Ascending aorta (tissue), 2 donors: Measurements from ENCODE around the gene LRRN4. TPM values are rescaled to one million over a fixed set of nuclear protein-coding genes. Genes with fewer than 3 reads are reported as not detected.

ENCODE experiments used
- DNase-seq, 2 donors: peaks; one replicate each; pipeline ENCODE4 v3.0.0-alpha.2; 2019; ENCODE audit warnings: low spot score in 2 of 2
- H3K27ac ChIP-seq, 2 donors: fragments of 200-600 bp; sonication (generic); one replicate each; pipeline ENCODE4 v1.5.1; 2016 to 2017; ENCODE audit warnings: mild to moderate bottlenecking in 1 of 2
- H3K27me3 ChIP-seq: fragments of 200-600 bp; sonication (generic); one replicate; pipeline ENCODE4 v1.5.1; 2017
- H3K36me3 ChIP-seq, 2 donors: fragments of 200-600 bp; sonication (generic); one replicate each; pipeline ENCODE4 v1.5.1; 2016
- H3K4me1 ChIP-seq, 2 donors: fragments of 200-600 bp; sonication (generic); one replicate each; pipeline ENCODE4 v1.5.1; 2016 to 2017; ENCODE audit warnings: mild to moderate bottlenecking in 1 of 2
- H3K4me3 ChIP-seq, 2 donors: fragments of 200-600 bp; sonication (generic); one replicate each; pipeline ENCODE4 v1.5.1; 2016 to 2017; ENCODE audit warnings: mild to moderate bottlenecking in 1 of 2
- H3K9me3 ChIP-seq, 2 donors: fragments of 200-600 bp; sonication (generic); one replicate each; pipeline ENCODE4 v1.5.1; 2016
- intact Hi-C: fragments of 100-400 bp; cut with DNase I; formaldehyde crosslinking; loops from one replicate; pipeline ENCODE4 v1.15.1; 2023
- total RNA-seq: library from RNA; depleted of rRNA; stranded (reverse); fragments of >200 nt; gene quantifications from one replicate; pipeline ENCODE4 v1.1.0, GENCODE V29; 2016
- TF ChIP-seq, protein P1 (sequence below), 3 experiments: fragments of 200-600 bp in 2 of 3; fragments of 450-650 bp in 1 of 3; sonication (generic) in 2 of 3; IDR thresholded peaks; one replicate each; pipeline ENCODE4 v1.5.1; 2016 to 2019; ENCODE audit warnings: antibody characterized with exemption in 3 of 3, mild to moderate bottlenecking in 1 of 3, moderate library complexity in 1 of 3

LRRN4 gene
- total RNA-seq, 1 donor from 2014 or later = not detected

GRCh38 chr20:6070829-6071695 lies 17.2 kb upstream of the LRRN4 start:
- no peak for DNase-seq
- Histone ChIP-seq H3K27ac (no peak overlapping the region), H3K9me3 (no peaks in the 10 kb centered on the region), H3K36me3 (no peaks in the 10 kb centered on the region), H3K27me3 (no peaks in the 10 kb centered on the region), H3K4me1 (no peaks in the 10 kb centered on the region), H3K4me3 (no peak overlapping the region)
- intact Hi-C loops = no loop called here
- TF ChIP-seq, protein P1, sequence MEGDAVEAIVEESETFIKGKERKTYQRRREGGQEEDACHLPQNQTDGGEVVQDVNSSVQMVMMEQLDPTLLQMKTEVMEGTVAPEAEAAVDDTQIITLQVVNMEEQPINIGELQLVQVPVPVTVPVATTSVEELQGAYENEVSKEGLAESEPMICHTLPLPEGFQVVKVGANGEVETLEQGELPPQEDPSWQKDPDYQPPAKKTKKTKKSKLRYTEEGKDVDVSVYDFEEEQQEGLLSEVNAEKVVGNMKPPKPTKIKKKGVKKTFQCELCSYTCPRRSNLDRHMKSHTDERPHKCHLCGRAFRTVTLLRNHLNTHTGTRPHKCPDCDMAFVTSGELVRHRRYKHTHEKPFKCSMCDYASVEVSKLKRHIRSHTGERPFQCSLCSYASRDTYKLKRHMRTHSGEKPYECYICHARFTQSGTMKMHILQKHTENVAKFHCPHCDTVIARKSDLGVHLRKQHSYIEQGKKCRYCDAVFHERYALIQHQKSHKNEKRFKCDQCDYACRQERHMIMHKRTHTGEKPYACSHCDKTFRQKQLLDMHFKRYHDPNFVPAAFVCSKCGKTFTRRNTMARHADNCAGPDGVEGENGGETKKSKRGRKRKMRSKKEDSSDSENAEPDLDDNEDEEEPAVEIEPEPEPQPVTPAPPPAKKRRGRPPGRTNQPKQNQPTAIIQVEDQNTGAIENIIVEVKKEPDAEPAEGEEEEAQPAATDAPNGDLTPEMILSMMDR (IDR thresholded peaks at IDR 0.05) = no peak

DNA sequence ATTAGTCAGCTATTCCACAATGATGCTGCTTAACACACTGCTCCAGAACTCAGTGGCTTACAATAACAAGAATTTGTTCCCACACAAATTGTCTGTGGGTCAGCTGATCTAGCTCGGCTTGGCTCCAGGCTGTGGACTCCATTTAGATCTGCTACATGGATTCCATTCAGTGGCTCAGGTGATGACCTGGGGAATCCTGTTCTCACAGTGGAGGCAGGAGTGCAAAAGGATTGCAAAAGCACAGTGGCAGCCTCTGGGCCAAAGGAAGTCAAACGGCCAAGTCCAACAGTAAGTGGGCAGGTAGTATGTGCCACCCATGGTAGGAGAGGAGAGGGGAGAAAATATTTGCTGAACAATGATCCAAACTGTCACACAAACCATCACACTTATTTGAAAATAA lies 15.8 kb upstream of the LRRN4 start:
- intact Hi-C loops = no loop called here
- TF ChIP-seq, protein P1 (IDR thresholded peaks at IDR 0.05) = no peak
- no peak for DNase-seq
- H3K36me3 ChIP-seq = no peaks in the 10 kb centered on the region
- H3K4me3 ChIP-seq = no peak overlapping the region
- no peak overlapping the region for H3K27ac ChIP-seq
- H3K27me3 ChIP-seq = no peaks in the 10 kb centered on the region
- H3K4me1 ChIP-seq = no peaks in the 10 kb centered on the region
- no peaks in the 10 kb centered on the region for H3K9me3 ChIP-seq

- no peaks in the 10 kb centered on the region for H3K36me3 ChIP-seq
- no peaks in the 10 kb centered on the region for H3K27me3 ChIP-seq
- H3K9me3 ChIP-seq = no peaks in the 10 kb centered on the region
- no peak overlapping the region for H3K27ac ChIP-seq
- TF ChIP-seq, protein P1 (IDR thresholded peaks at IDR 0.05) = no peak
- no peaks in the 10 kb centered on the region for H3K4me1 ChIP-seq
- no peak overlapping the region for H3K4me3 ChIP-seq
- DNase-seq = no peak
- intact Hi-C loops = no loop called here
These were observed 14.0 kb upstream of the LRRN4 start for GRCh38 chr20:6067763-6068318.

DNA sequence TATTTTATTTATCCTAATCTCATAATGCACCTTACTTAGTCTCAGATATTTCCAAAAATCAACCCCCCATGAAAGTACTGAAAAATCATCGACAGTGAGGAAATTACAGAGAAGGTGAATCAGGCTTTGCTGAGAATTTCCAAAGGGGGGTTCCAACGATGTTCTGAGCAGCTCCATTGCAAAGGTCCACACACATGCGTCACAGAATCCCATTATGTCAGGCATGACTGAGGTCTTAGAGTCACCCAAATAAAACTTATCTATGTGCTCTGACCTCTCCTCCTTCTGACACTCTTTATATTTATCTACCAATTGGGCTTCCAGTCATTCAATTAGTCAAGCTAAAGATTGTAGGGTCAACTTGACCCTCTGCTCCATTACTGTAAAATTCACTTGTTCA lies 12.7 kb upstream of the LRRN4 start:
- no peak overlapping the region for H3K4me3 ChIP-seq
- no peaks in the 10 kb centered on the region for H3K36me3 ChIP-seq
- intact Hi-C loops = no loop called here
- no peaks in the 10 kb centered on the region for H3K9me3 ChIP-seq
- TF ChIP-seq, protein P1 (IDR thresholded peaks at IDR 0.05) = no peak
- no peaks in the 10 kb centered on the region for H3K27me3 ChIP-seq
- H3K4me1 ChIP-seq = no peaks in the 10 kb centered on the region
- no peak for DNase-seq
- no peak overlapping the region for H3K27ac ChIP-seq

DNA sequence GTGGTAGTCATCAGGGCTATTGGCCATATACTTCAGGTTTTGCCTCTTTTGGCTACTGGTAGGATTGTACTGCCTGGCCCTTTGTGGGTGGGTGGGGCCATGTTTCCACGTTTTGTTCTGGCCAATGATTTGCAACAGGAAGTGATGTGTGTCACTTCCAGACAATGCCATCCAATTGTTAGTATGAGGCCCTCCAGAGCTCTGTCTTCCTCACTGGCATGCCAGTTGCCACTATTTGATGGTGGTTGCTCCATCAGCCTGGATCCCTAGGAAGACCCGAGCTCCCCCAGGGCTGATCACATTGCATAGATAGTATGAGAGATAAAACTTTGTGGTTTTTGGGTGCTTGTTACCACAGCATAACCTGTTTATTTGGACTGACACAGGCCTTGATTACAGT lies 7.7 kb upstream of the LRRN4 start:
- Histone ChIP-seq H3K4me1 (no peaks in the 10 kb centered on the region), H3K27ac (no peak overlapping the region), H3K27me3 (no peaks in the 10 kb centered on the region), H3K9me3 (no peaks in the 10 kb centered on the region), H3K4me3 (no peak overlapping the region), H3K36me3 (no peaks in the 10 kb centered on the region)
- DNase-seq = no peak
- TF ChIP-seq, protein P1 (IDR thresholded peaks at IDR 0.05) = no peak
- intact Hi-C loops = no loop called here
